NCI-H1930 (cell line): ENCODE data around the gene PPP1R37.

ENCODE experiments used
- DNase-seq, 2 experiments: peaks; one replicate each; lab custom pipeline; 2025; lab: John Stamatoyannopoulos, UW

Gene PPP1R37

DNA sequence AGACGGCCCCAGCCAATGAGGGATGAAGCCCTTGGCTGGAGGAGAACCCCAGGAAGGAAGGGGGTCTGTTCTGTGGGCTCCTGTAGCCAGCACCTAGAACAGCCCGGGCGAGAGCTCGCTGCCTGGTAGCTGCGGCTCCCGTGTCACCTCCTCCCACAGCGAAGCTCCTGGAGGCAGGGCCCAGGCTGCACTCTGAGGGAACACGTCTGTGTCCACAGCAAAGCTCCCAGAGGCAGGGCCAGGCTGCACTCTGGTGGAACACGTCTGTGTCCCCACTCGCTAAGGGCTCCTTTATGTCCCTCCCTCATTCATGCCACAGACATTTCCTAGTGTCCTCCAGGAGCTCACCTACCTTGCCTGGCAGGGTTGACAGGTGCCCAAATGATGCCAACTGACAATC is 76.6 kb downstream of the PPP1R37 start:
- DNase-seq: no peak

DNA sequence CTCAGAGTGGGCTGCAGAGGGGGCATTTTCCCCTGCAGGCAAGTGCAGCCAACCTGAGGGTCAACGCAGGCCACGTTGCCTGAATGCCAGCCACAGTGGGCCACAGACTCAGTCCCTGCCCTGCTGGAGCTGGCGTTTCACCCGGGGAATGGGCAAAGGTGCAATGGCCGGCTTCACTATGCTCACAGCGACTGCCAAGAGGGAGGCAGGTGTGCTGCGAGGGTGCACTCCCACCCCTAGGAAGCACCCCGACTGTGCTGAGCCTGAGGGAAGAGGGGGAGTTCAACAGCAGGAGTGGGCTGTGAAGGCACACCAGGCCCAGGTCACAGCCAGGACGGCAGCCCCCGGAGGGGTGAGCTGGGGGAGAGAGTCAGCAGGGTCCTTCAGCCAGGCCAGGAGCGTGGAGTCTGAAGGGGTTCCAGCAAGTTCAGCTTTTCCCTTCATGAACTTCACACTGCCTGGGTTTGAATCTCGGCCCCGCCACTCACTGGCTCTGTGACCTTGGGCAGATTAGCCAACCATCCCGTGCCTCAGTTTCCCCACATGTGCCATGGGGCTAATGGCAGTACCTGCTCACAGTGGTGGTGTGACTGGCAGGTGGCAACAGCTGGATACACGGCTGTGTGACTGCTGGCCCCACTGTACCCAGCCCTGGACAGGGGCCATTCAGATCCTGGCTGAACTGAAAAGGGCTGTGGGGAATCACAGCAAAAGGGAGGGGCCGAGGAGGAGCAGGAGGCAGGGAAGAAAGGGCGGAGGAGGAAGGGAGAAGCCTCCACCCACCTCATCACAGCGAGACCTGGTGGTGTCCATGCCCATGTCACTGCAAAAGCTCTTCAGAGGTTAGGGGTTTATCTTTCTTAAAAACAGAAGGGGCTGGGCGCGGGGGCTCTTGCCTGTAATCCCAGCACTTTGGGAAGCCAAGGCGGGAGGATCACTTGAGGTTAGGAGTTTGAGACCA is 77.4 kb downstream of the PPP1R37 start:
- DNase-seq: no peak

DNA sequence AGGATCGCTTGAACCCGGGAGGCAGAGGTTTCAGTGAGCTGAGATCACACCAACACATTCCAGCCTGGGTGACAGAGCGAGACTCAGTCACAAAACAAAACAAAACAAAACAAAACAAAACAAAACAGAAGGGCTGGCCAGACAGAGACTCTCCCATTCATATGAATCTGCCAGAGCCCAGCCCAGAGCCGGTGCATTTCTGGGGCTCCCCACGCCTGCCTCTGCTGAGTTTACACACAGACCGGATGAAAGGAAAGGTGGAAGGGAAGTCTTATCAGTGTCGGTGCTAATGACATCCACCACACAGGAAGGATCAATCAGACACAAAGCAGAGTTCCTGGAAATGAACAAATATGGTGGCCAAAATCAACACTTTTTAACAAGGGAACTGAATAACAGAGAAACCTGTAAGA is 78.2 kb downstream of the PPP1R37 start:
- DNase-seq: no peak

DNA sequence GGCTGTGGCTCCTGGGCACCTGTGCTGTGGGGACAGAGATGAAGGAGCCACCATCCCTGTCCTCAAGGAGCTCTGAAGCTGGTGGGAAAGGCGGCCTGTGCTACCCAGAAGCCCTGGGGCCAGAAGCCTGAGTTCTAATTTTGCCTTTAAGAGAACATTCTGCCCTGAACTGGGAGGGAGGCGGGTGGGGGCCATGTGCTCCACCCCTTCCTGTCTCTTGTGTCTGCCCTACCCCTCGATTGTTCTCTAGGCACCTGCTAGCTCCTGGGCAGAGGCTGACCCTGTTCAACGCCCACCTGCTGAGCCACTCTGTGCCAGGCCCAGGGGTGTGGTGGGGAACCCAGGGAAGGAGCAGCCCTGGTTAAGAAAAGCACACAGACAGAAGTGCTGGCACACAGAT is 79.2 kb downstream of the PPP1R37 start:
- DNase-seq: no peak

DNA sequence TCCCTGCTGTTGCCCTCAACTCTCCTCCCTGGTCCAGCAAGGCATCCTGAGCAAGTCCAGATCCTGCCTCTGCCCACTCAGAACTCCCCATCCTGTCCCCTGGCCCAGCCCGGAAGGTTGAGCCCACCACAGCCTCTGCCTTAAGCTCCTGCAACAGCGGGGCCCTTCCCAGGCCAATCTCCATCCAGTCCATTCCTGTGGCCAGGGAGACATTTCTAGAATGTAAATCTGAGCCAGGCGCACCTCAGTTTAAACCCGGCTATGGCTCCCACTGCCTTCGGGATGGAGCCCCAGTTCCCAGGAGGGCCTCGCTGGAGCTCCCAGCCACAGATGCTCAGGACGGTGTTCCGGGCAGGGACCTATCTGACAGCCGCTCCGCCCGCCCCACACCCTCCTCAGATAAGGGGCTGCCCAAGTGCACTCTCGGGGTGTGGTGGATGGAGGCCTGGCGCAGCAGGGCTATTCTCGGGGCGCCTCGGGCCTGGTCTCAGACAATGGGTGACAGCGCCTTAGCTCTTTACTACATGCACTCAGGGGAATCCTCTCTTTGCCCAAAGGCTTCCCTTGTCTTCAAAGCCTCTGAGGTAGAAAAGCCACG is 79.7 kb downstream of the PPP1R37 start:
- no peak for DNase-seq

DNA sequence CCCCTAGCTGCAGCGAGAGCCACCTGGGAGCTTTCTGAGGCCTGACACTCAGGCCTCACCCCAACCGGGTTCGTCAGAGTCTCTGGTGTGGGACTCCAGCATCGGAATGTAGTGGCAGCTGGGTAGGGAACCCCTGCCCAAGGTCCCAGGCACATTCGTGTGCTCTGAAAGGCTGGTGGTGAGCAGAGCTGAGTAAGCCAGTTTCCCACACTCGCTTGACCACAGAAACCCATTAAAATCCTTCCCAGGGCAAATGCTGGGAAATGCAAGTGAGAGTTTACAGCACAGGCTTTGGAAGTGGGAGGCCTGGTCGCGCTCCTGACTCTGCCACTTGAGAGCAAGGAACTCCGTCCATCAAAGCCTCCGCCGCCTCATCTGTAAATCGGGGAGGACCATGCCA is 80.8 kb downstream of the PPP1R37 start:
- no peak for DNase-seq

DNA sequence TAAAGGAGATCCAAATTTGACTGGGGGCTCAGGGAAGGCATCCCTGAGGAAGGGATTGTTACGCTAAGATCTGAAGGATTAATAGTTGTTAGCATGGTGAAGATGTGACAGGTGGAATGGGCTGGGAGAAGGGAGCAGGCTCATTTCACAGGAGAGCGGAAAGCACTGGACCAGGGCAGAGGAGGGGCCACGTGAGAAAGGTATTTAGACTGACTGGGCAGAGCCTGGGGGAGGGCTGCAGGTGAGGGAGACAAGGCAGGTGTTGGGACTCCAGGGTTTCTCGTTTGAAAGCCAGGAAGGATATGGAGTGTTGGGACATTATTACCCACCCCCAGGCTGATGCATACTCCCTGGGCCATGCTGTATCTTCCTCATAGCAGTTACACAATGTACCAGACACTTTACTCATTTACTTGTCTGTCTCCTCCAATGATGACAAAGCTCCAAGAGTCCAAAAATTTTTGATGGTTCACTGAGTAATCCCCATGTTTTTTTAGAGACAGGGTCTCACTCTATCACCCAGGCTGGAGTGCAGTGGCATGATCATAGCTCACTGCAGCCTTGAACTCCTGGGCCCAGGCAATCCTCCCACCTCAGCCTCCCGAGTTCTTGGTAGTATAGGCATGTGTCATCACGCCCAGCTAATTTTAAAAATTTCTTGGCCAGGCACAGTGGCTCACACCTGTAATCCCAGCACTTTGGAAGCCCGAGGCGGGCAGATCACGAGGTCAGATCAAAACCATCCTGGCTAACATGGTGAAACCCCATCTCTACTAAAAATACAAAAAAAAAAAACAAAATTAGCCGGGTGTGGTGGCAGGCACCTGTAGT is 82.8 kb downstream of the PPP1R37 start:
- no peak for DNase-seq

GRCh38 chr19:45177817-45178261 is 84.9 kb downstream of the PPP1R37 start, which contains the start of gene TRAPPC6A:
TSS of gene TRAPPC6A (minus strand) at chr19:45178237. CDS start at chr19:45178218, 19 bp downstream.
- DNase-seq: no peak

DNA sequence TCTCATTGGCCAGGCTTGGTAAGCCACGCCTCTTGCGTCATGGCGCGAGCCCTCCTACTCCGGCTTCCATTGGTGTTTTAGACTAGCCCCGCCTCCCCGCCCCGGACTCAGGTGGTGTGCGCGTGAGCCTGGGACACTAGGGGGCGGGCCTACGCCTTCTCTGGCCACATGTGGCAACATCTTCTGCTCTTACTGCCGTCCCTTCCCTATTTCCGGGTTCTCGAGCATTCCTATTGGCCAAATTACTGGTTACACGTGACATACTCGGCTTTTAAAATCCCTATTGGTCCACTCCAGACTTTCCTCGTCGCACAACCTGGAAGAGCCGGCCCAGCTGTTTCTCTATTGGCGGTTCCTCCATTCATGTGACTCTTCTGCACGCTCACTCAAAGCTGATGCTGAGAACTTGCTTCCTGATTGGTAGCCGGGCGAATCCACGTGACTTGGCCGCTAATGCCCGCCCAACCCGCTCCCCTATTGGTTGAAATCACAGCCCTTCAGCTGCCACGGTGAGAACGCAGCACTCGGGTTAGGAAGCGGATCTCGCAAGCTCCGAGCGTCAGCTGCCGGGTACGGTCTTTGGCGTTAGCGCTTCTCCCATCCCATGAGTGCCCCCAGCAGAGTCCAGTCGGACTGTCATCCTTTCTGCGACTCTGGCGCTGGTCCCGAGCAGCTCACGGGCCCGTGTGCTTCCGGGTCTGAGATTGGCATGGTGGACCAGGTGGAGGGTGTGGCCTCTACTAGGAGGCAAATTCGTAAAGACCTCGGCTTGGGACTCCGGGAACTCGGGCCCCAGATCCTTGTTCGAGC is 85.5 kb downstream of the PPP1R37 start, which contains the start of gene BLOC1S3:
TSS of gene BLOC1S3 (plus strand) at position 523 of the 810 bp plus-strand sequence. CDS start 513 bp downstream, outside the sequence.
- DNase-seq: peak; percentile 100

DNA sequence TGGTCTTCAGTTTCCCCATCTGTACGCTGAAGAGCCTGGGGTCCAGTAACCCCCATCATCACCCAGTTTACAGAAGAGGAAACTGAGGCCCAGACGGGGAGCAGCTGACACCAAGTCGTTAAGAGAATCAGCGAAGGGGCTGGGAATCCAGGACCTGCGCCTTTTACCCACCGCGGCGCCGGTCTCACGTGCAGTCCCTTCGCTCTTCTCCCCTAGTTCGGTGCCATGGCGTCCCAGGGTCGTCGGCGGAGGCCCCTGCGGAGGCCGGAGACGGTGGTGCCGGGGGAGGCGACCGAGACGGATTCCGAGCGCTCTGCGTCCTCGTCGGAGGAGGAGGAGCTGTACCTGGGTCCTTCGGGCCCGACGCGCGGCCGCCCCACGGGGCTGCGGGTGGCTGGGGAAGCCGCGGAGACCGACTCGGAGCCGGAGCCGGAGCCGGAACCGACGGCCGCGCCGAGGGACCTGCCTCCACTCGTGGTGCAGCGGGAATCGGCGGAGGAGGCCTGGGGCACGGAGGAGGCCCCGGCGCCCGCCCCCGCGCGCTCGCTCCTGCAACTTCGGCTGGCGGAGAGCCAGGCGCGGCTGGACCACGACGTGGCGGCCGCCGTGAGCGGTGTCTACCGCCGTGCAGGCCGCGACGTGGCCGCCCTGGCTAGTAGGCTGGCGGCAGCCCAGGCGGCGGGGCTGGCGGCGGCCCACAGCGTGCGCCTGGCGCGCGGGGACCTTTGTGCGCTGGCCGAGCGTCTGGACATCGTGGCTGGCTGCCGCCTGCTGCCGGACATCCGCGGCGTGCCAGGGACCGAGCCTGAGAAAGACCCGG is 86.3 kb downstream of the PPP1R37 start:
- no peak for DNase-seq

DNA sequence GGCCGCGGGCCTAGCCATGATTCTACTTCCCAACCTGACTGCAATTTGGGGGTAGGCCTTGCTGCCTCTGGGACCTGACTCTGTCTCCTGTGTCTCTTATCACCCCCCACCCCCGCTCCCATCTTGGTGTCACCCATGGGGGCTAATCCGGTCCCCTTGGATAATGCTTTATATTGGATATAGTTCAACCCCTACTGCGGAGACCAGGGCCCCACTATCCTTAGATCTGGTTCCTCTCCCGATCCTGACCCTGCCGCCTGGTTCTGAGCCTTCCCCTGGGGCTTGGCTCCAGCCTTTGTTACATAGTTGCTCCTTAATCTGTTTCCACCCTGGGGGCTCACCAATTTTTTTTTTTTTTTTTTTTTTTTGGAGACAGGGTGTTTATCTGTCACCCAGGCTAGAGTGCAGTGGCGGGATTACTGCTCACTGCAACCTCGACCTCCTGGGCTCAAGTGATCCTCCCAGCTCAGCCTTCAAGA is 87.0 kb downstream of the PPP1R37 start:
- DNase-seq: no peak

GRCh38 chr19:45180936-45181335 is 88.0 kb downstream of the PPP1R37 start:
- no peak for DNase-seq

GRCh38 chr19:45182758-45183157 is 89.8 kb downstream of the PPP1R37 start:
- no peak for DNase-seq

GRCh38 chr19:45184115-45184514 is 91.1 kb downstream of the PPP1R37 start:
- DNase-seq: no peak

GRCh38 chr19:45186509-45187334 is 93.7 kb downstream of the PPP1R37 start:
- DNase-seq: no peak

- DNase-seq: peak; percentile 61 to 65
These were observed 94.6 kb downstream of the PPP1R37 start for GRCh38 chr19:45187421-45188100.

DNA sequence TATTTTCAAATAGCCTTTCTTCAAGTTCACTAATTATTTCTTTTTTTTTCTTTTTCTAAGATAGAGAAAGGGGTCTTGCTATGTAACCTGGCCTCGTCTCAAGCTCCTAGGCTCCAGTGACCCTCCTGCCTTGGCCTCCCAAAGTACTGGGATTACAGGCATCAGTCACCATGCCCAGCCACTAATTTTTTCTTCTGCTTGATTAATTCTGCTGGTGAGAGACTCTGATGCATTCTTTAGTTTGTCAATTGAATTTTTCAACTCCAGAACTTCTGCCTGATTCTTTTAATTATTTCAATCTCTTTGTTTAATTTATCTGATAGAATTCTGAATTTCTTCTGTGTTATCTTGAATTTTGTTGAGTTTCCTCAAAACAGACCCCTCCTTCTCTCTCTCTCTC is 97.0 kb downstream of the PPP1R37 start:
- DNase-seq: no peak

DNA sequence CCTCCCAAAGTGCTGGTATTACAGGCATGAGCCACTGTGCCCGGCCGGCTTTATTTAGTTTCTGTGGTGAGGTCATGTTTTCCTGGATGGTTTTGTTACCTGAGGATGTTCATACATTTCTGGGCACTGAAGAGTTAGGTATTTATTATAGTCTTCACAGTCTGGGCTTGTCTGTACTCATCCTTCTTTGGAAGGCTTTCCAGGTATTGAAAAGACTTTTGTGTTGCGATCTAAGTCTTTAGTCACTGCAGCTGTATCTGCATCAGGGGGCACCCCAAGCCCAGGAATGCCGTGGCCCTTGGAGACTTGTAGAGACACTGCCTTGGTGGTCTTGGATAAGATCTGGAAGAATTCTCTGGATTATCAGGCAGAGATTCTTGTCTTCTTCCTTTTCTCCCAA is 98.4 kb downstream of the PPP1R37 start:
- no peak for DNase-seq

DNA sequence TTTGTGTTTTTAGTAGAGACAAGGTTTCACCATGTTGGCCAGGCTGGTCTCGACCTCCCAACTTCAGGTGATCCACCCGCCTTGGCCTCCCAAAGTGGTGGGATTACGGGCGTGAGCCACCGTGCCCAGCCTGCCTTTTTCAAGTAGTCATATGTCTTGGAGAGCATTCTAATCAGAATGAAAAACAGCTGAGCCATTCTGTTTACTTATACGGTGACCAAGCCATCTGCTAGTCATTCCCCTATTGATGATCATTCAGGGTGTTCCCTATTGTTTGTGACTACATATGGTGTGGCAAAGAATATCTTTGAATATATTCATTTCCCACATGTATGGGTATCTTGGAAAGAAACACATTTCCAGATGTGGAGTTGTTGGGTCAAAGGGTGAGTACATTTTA is 102.8 kb downstream of the PPP1R37 start:
- no peak for DNase-seq
